NB4 (cell line): ENCODE measurements around the gene PAPPA2.

Experiments
- DNase-seq: peaks from one replicate; pipeline ENCODE4 v3.0.0; 2010; ENCODE audit warnings: low read depth
- H3K4me3 ChIP-seq: one replicate; pipeline ENCODE4 v1.5.1; 2011; ENCODE audit warnings: mild to moderate bottlenecking, low read depth, low read length, moderate library complexity
- MAX ChIP-seq: IDR thresholded peaks from 2 replicates; pipeline ENCODE4 v1.6.1; 2011; ENCODE audit warnings: low read depth, low read length
- MYC ChIP-seq: IDR thresholded peaks from 2 replicates; pipeline ENCODE4 v1.6.1; 2011; ENCODE audit warnings: low read depth, low read length
- POLR2A ChIP-seq: IDR thresholded peaks from 2 replicates; pipeline ENCODE4 v1.6.1; 2011; ENCODE audit warnings: mild to moderate bottlenecking; ENCODE audit not compliant: insufficient read length; ENCODE audit errors: extremely low read depth
- TF ChIP-seq, protein P1 (sequence below): IDR thresholded peaks from one replicate; pipeline ENCODE4 v1.5.1; 2012; ENCODE audit warnings: low read depth, low read length

Gene PAPPA2

GRCh38 chr1:176838276-176838995, 375.5 kb downstream of the PAPPA2 start:
- no peak for TF ChIP-seq POLR2A
- TF ChIP-seq, protein P1, sequence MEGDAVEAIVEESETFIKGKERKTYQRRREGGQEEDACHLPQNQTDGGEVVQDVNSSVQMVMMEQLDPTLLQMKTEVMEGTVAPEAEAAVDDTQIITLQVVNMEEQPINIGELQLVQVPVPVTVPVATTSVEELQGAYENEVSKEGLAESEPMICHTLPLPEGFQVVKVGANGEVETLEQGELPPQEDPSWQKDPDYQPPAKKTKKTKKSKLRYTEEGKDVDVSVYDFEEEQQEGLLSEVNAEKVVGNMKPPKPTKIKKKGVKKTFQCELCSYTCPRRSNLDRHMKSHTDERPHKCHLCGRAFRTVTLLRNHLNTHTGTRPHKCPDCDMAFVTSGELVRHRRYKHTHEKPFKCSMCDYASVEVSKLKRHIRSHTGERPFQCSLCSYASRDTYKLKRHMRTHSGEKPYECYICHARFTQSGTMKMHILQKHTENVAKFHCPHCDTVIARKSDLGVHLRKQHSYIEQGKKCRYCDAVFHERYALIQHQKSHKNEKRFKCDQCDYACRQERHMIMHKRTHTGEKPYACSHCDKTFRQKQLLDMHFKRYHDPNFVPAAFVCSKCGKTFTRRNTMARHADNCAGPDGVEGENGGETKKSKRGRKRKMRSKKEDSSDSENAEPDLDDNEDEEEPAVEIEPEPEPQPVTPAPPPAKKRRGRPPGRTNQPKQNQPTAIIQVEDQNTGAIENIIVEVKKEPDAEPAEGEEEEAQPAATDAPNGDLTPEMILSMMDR, result no peak
- TF ChIP-seq MYC, result no peak
- TF ChIP-seq MAX, result no peak
- H3K4me3 ChIP-seq, result no peak overlapping the region
- no peak for DNase-seq

- TF ChIP-seq MAX, result no peak
- TF ChIP-seq, protein P1, result no peak
- TF ChIP-seq MYC, result no peak
- TF ChIP-seq POLR2A, result no peak
- H3K4me3 ChIP-seq, result no peak overlapping the region
- DNase-seq, result no peak
Observed at GRCh38 chr1:176839216-176839615, 376.2 kb downstream of the PAPPA2 start.

- no peak for DNase-seq
- TF ChIP-seq POLR2A (no peak), MAX (no peak), MYC (no peak)
- TF ChIP-seq, protein P1, result no peak
- no peak overlapping the region for H3K4me3 ChIP-seq
Observed at GRCh38 chr1:176841238-176841637, 378.3 kb downstream of the PAPPA2 start.

GRCh38 chr1:176843352-176844297, 380.6 kb downstream of the PAPPA2 start:
- TF ChIP-seq, protein P1, result no peak
- TF ChIP-seq POLR2A (no peak), MYC (no peak), MAX (no peak)
- no peak overlapping the region for H3K4me3 ChIP-seq
- DNase-seq, result peak; percentile 49

DNA sequence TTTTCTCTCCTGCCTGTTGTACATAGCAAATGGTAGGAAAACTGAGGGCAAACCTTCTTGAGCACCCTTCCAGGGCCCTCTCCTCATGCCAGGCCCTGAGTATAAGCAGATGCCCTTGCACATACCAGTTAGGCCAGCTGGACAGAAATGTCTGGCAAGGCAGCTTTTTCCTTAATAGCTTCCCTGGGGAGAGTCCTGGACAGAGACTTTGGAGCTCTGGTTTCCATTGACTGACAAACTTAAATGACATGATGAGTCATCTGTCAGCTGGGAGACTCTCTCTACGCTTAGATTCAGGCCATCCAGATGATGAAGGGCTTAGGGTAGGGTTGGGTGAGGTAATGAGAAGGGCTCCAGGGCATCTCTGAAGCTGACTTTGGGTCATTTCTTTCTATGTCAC, 384.1 kb downstream of the PAPPA2 start:
- no peak for TF ChIP-seq MAX
- no peak for TF ChIP-seq POLR2A
- TF ChIP-seq, protein P1, result no peak
- no peak for TF ChIP-seq MYC
- no peak for DNase-seq

More for the DNA sequence above, 384.1 kb downstream of the PAPPA2 start:
- no peak overlapping the region for H3K4me3 ChIP-seq
